Epithelial cell of proximal tubule (primary cell): ENCODE data around the gene NDUFS7. TPM values are rescaled to one million over a fixed set of nuclear protein-coding genes. Genes with fewer than 3 reads are reported as not detected.

Experiments used
- DNase-seq: peaks from one replicate; pipeline ENCODE4 v3.0.0-alpha.2; 2011; ENCODE audit warnings: low read depth
- H3K4me3 ChIP-seq: 2 replicates; pipeline ENCODE4 v1.5.1; 2011; ENCODE audit warnings: low read depth, mild to moderate bottlenecking, low read length
- total RNA-seq: library from RNA; depleted of rRNA; stranded (reverse); fragments of >200 nt; gene quantifications from 2 replicates; pipeline ENCODE4 v1.2.3, GENCODE V29; 2015
- TF ChIP-seq, protein P1 (sequence below): conservative IDR thresholded peaks from 2 replicates; pipeline ENCODE4 v1.5.1; 2012; ENCODE audit warnings: low read depth, mild to moderate bottlenecking, low read length

NDUFS7 gene
- total RNA-seq, 1 donor from 2014 or later = 174 TPM

DNA sequence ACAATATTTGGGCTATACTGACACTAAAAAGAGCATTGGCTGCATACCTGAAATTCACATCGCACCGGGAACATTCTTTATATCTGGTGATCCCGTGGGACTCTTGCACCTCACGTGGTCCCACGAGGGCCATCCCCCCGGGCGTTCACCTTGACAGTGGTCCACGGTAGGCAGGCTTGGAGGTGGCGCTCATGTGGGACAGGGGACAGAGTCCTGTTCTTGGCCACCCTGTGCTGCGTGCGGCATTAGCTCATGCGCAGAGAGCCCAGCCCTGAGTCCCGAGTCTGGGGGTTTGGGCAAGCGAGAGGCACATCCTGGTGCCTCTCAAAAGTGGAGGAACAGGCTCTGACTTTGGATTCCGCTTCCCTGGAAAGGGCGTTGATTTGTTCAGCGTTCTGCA is 10.1 kb downstream of the NDUFS7 start:
- DNase-seq = no peak
- no peak overlapping the region for H3K4me3 ChIP-seq
- TF ChIP-seq, protein P1, sequence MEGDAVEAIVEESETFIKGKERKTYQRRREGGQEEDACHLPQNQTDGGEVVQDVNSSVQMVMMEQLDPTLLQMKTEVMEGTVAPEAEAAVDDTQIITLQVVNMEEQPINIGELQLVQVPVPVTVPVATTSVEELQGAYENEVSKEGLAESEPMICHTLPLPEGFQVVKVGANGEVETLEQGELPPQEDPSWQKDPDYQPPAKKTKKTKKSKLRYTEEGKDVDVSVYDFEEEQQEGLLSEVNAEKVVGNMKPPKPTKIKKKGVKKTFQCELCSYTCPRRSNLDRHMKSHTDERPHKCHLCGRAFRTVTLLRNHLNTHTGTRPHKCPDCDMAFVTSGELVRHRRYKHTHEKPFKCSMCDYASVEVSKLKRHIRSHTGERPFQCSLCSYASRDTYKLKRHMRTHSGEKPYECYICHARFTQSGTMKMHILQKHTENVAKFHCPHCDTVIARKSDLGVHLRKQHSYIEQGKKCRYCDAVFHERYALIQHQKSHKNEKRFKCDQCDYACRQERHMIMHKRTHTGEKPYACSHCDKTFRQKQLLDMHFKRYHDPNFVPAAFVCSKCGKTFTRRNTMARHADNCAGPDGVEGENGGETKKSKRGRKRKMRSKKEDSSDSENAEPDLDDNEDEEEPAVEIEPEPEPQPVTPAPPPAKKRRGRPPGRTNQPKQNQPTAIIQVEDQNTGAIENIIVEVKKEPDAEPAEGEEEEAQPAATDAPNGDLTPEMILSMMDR = no peak

DNA sequence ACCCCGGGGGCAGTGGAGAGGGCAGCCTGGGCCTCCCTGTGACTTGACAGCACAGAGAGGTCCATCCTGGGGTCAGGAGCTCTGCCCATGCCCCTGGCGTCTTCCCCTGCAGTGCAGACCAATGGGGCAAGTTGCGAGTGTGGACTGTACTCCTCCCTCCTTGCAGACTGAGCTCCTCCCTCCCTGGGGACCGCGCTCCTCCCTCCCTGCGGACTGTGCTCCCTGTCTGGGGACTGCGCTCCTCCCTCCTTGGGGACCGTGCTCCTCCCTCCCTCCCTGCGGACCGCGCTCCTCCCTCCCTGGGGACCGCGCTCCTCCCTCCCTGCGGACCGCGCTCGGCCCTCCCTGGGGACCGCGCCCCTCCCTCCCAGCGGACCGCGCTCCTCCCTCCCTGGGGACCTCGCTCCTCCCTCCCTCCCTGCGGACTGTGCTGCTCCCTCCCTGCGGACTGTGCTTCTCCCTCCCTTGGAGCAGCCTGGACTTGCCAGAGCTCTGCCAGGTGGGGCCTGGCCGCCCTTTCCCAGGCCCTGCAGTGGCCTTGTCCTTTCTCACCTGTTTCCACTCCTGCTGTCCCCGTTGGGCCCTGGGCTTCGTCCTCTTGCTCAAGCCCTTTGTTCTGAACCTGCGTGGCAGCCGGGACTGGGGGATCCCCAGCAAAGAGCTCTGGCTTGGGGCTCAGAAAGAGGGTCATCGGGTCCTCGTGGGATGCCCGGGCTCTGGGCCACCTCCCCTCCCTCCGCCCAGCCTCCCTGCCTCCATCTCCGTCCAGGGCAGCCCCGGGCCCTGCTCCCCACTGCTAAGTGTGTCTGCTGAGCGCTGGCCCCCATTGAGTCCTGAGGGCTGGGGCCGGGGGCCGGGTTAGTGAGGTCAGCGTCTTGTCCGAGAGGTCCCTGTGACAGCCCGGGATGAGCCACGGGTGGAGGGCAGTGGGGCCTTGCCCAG is 10.8 kb downstream of the NDUFS7 start:
- H3K4me3 ChIP-seq = no peak overlapping the region

DNA sequence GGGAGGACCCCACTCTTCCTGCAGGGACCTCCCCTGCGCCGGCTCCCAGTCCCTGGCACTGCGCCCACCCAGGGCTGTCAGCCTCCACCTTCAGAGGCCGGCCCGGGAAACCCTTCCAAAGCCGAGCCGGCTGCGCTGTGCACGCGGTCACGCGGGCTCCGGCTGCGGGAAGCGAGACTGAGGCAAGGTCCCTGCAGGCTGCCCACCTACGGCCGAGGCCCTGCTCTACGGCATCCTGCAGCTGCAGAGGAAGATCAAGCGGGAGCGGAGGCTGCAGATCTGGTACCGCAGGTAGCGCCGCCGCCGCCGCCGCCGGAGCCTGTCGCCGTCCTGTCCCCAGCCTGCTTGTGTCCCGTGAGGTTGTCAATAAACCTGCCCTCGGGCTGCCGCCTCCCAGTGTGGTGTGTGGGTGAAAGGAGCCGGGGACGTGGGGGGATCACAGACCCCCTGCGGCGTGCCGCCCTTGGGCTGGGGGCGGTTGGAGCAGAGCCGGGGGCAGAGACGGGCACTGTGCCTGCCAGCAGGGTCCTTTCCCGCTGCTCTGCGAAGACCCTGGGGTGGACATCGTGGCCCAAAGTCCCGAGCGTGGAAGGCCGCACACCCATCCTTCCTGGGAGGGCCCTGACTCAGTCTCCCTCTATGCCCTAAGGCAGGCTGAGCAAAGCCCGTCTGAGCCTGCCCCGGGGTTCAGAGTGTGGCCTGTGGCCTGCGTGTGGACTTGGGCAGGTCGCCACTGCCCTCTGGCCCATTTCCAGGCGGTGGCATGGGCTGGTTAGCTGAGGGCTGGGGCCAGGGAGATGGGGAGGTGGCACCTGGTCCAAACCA is 11.7 kb downstream of the NDUFS7 start:
- no peak overlapping the region for H3K4me3 ChIP-seq
- DNase-seq = no peak
- TF ChIP-seq, protein P1 = no peak

More for the DNA sequence above, 10.8 kb downstream of the NDUFS7 start:
- DNase-seq = no peak
- TF ChIP-seq, protein P1 = no peak

DNA sequence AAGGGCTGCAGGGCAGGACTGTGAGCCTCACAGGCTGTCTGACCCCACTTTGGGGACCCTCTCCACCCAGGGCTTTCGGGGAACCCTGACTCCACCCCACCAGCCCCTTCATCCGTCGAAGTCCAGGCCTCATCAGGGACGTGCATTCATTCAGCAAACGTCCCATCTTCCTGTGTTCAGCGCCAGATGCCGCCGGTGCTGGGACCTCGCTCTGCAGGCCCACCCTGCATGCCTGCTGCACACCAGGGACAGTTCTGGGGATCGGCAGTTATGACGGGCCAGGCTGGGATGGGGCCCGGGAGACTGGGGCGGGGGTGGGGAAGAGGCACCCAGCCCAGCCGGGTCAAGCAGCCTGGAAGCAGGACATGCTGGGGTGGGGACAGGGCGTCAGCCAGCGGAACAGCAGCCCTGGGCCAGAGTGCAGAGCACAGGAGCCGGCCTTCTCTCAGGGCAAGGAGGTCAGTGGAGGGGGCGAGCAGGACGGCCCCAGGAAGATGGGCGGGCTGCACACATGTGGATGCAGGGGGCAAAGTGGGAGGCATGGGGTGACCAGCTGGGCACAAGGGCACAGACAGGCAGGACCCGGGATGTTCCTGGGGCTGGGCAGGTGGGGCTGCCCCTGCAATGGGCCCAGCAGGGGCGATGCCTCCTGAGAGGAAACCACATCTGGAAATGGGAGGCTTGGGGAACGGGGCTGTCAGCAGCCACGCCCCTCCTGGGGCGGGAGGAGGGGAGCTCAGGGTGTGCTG is 12.5 kb downstream of the NDUFS7 start:
- TF ChIP-seq, protein P1 = no peak
- H3K4me3 ChIP-seq = no peak overlapping the region
- no peak for DNase-seq

DNA sequence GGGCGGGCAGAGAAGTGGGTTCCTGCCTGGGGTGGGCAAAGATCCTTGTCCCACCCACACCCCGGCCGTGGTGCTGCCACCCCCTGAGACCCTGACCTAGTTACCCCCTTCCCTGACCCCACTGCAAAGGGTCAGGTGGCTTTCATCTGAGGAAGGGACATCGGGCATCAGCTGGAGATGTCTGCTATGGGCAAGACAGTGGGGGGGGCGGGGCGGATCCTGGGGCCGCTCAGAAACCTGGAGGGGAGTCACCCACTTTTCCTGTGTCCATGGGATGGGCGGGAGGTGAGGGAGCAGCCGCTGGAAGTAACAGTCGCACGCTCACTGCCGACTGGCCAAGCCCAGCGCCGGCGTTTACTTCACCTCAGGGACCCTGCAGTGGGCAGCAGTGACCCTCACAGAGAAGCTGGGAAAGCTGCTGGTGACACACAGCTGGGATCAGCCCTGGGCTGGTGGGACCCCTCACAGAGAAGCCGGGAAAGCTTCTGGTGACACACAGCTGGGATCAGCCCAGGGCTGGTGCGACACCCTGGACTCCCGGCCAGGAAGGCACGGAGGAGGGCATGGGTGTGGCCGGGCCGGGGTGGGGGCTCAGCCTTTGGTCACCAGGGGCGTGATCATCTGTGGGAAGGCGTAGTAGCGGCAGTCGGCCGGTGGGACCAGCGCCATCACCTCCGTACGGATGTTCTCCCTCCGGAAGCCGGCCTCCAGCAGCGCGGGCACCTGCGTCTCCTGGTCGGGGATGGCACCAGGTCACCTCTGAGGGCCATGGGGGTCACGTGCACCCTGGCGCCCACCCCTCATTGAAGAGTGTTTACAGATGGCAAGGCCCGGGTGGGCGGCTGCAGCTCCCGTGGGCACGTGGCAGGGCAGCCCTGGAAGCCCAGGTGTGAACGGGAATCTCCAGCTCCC is 13.3 kb downstream of the NDUFS7 start:
- no peak for DNase-seq
- no peak overlapping the region for H3K4me3 ChIP-seq
- TF ChIP-seq, protein P1 = no peak

DNA sequence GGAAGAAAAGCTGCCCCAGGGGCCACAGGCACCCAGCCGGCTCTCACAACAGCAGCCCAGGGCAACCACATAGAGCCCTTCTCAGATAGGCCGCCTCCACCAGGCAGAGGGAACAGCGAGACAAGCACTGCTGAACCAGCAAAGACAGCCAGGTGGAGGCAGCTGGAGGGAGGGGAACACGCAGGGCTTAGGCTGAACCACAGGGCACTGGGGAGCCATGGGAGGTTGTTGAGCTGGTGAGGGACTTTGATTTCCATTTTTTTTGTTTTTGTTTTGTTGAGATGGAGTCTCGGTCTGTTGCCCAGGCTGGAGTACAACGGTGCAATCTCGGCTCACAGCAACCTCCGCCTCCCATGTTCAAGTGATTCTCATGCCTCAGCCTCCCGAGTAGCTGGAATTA is 14.1 kb downstream of the NDUFS7 start:
- no peak for DNase-seq
- H3K4me3 ChIP-seq = no peak overlapping the region
- TF ChIP-seq, protein P1 = no peak
